ENCODE results near the gene HEATR9. TPM values are rescaled to one million over a fixed set of nuclear protein-coding genes. Genes with fewer than 3 reads are reported as not detected.

The HEATR9 gene
- total RNA-seq, 1 experiment from 2014 or later: not detected

DNA sequence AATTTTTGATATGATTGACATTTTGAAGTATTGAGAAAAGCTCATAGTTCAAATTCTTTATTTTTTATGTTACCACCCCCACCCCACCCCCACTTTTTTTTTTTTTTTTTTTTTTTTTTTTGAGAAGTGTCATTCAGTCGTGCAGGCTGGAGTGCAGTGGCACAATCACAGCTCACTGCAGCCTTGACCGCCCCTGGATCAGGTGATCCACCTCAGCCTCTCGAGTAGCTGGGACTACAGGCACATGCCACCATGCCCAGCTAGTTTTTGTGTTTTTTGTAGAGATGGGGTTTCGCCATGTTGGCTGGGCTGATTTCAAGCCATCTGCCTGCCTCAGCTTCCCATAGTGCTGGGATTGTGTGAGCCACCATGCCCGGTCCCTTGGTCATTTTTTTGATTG lies 52.0 kb downstream of the HEATR9 start:
- H3K27ac ChIP-seq: no peak overlapping the region
- H3K4me1 ChIP-seq: 0 out of 2 replicates have a peak, but pooled peaks cover under 1% of the 10 kb centered on the region
- no peaks in the 10 kb centered on the region for H3K27me3 ChIP-seq
- no peaks in the 10 kb centered on the region for H3K9me3 ChIP-seq (replicated peaks)
- no peak overlapping the region for H3K4me3 ChIP-seq
- DNase-seq: no peak
- peaks cover 69% of the 10 kb centered on the region for H3K36me3 ChIP-seq

- peaks cover 8% of the 10 kb centered on the region; the same call in 1 of the 2 replicates for H3K4me1 ChIP-seq
These were observed 56.2 kb downstream of the HEATR9 start for GRCh38 chr17:35812456-35812855.

DNA sequence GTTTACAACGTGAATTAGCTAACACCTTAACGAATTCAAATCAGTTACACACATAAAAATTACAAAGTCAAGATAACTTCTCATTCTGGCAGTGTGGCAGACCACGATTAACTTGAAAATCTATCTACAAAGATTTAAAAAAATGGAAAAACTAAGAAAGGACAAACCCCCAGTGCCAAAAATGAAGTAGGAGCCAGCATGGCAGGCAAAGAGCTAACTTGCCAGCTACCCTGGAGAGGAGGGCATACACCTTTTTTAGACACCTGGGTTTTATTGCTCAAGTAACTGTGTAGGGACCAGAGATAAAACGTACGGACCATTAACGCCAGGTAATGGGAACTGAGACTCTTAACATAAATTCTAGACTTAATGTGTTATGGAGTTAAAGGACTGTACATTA lies 56.9 kb downstream of the HEATR9 start:
- H3K27ac ChIP-seq: no peak overlapping the region
- no peaks in the 10 kb centered on the region for H3K27me3 ChIP-seq
- peaks cover 34% of the 10 kb centered on the region for H3K36me3 ChIP-seq
- H3K9me3 ChIP-seq (replicated peaks): no peaks in the 10 kb centered on the region
- no peak overlapping the region for H3K4me3 ChIP-seq
- DNase-seq: no peak
- H3K4me1 ChIP-seq: peaks cover 8% of the 10 kb centered on the region; the same call in 1 of the 2 replicates

More at GRCh38 chr17:35812456-35812855, 56.2 kb downstream of the HEATR9 start:
- no peak for DNase-seq
- peaks cover 38% of the 10 kb centered on the region for H3K36me3 ChIP-seq
- no peaks in the 10 kb centered on the region for H3K27me3 ChIP-seq
- no peak overlapping the region for H3K4me3 ChIP-seq
- H3K27ac ChIP-seq: no peak overlapping the region
- H3K9me3 ChIP-seq (replicated peaks): no peaks in the 10 kb centered on the region

GRCh38 chr17:35809855-35810461 lies 58.7 kb downstream of the HEATR9 start:
- Histone ChIP-seq H3K4me1 (peaks cover 8% of the 10 kb centered on the region; the same call in 1 of the 2 replicates), H3K9me3 (replicated peaks) (no peaks in the 10 kb centered on the region), H3K27me3 (no peaks in the 10 kb centered on the region), H3K27ac (peak overlapping the region; percentile 94), H3K36me3 (peaks cover 22% of the 10 kb centered on the region), H3K4me3 (peak overlapping the region; percentile 99)
- no peak for DNase-seq

DNA sequence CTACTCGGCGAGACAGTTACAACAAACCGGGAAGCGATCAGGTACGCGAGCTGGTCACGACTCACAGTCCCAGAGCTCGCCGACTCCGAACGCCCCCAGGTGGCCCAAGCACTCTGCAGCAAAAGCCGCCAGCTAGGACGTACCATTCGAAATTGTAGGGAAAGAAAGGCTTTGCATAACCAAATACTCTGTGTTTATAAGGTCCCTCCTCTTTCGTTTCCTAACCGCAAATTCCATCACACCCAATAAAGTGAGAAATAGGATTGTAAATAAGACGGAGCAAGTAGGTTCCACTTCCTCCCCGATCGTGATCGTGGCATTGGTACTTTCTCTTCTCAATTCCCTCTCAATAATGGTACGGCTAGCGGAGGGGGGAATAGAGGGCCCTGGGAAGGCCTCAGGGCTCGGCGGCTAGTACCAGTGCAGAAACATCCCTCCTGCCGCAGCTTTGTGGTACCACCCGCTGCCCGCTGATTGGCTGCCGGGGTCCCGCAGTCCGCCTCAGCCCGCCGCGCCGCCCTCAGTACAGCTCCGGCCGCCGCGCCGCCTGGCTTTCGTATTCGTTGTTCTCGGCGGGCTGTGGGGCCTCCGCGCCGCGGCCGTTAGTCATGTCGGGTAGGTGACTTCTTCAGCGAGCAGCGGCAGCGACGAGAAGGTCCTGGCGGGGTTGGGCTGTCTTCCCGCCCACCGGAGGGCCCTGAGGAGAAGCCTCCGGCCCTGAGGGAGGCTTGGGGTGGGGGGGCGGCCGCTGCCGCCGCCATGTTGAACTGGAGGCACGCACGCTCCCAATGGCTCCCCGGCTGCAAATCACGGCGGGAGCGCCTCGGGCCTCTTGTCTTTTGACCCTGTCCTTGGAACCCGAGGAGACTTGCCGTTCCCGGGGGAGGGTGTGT lies 59.5 kb downstream of the HEATR9 start, which contains the start of gene TAF15:
TSS of gene TAF15 (plus strand) at position 523 of the 893 bp plus-strand sequence. CDS start at position 609, 86 bp downstream.
- no peaks in the 10 kb centered on the region for H3K9me3 ChIP-seq (replicated peaks)
- peak within 1 kb of the TSS; percentile 99 for H3K4me3 ChIP-seq
- H3K4me1 ChIP-seq: peaks cover 8% of the 10 kb centered on the region; the same call in 1 of the 2 replicates
- H3K27me3 ChIP-seq: no peaks in the 10 kb centered on the region
- H3K27ac ChIP-seq: peak within 1 kb of the TSS; percentile 94
- peaks cover 22% of the 10 kb centered on the region for H3K36me3 ChIP-seq
- DNase-seq: peak; percentile 99

DNA sequence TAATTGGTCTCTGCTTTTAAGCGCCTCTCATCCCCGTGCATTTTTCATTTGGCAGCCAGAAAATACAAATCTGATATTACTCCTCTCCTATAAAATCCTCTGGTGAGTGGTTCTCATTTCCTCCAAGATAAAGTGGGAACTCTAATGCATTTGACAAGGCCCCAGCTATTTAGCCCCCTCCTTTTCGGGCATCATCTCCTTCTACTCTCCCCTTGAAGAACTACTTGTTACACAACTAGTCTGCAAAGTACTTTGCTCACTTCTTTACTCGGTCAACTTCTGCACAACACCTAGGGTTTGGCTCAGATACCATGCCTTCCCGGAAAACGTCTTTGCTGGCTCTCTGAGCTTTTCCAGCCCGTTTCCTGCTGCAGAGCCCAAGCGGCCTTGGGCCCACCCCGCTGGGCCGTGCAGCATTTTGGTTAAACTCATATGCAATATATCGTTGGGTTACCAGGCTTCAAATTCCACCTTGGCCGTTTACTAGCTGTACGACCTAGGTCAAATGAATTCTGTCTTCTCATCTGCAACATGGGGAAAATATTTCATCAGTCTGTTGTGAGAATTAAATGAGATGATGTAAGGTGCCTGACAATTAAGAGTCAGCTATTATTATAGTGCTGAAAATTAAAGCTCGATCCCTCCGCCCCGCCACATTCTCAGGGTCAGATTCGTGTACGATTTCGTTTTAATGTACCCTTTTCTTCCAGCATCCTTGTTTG lies 60.3 kb downstream of the HEATR9 start:
- no peak for DNase-seq

GRCh38 chr17:35807371-35808144 lies 61.1 kb downstream of the HEATR9 start:
- peaks cover 14% of the 10 kb centered on the region for H3K36me3 ChIP-seq
- H3K27me3 ChIP-seq: no peaks in the 10 kb centered on the region
- no peak for DNase-seq
- peaks cover 8% of the 10 kb centered on the region; the same call in 1 of the 2 replicates for H3K4me1 ChIP-seq
- no peak overlapping the region for H3K27ac ChIP-seq
- H3K4me3 ChIP-seq: no peak overlapping the region
- H3K9me3 ChIP-seq (replicated peaks): no peaks in the 10 kb centered on the region

More for the DNA sequence above, 60.3 kb downstream of the HEATR9 start:
- Histone ChIP-seq H3K9me3 (replicated peaks) (no peaks in the 10 kb centered on the region), H3K4me1 (peaks cover 8% of the 10 kb centered on the region; the same call in 1 of the 2 replicates), H3K4me3 (peak overlapping the region; percentile 99), H3K27me3 (no peaks in the 10 kb centered on the region), H3K27ac (peak overlapping the region; percentile 94), H3K36me3 (peaks cover 17% of the 10 kb centered on the region)

Other genes starting within 250 kb of the HEATR9 start
- 28.3 and 29.2 TPM in 2 replicates for gene RASL10B, start 137.3 kb downstream of the HEATR9 start, total RNA-seq (2014; rRNA removed; shearing (Covaris generic))
- not detected in 2 replicates for gene GAS2L2, start 115.7 kb downstream of the HEATR9 start, total RNA-seq (2014; rRNA removed; shearing (Covaris generic))
- not detected in 2 replicates for gene C17orf50, start 108.0 kb downstream of the HEATR9 start, total RNA-seq (2014; rRNA removed; shearing (Covaris generic))
- not detected in 2 replicates for gene MMP28, start 73.2 kb downstream of the HEATR9 start, total RNA-seq (2014; rRNA removed; shearing (Covaris generic))
- gene TAF15, start 59.4 kb downstream of the HEATR9 start, total RNA-seq (2014; rRNA removed; shearing (Covaris generic)): 43.9 and 60.6 TPM in 2 replicates
- not detected in 2 replicates for gene CCL5, start 11.5 kb upstream of the HEATR9 start, total RNA-seq (2014; rRNA removed; shearing (Covaris generic))
- not detected in 2 replicates for gene RDM1, start 61.9 kb upstream of the HEATR9 start, total RNA-seq (2014; rRNA removed; shearing (Covaris generic))
- gene LYZL6, start 74.8 kb upstream of the HEATR9 start, total RNA-seq (2014; rRNA removed; shearing (Covaris generic)): not detected in 2 replicates
- not detected in 2 replicates for gene CCL16, start 112.6 kb upstream of the HEATR9 start, total RNA-seq (2014; rRNA removed; shearing (Covaris generic))
- gene CCL14, start 117.8 kb upstream of the HEATR9 start, total RNA-seq (2014; rRNA removed; shearing (Covaris generic)): not detected in 2 replicates
- gene CCL15, start 132.7 kb upstream of the HEATR9 start, total RNA-seq (2014; rRNA removed; shearing (Covaris generic)): not detected in 2 replicates
- not detected in 2 replicates for gene CCL23, start 149.1 kb upstream of the HEATR9 start, total RNA-seq (2014; rRNA removed; shearing (Covaris generic))
- gene CCL18, start 195.4 kb upstream of the HEATR9 start, total RNA-seq (2014; rRNA removed; shearing (Covaris generic)): not detected in 2 replicates
- gene CCL3, start 221.3 kb upstream of the HEATR9 start, total RNA-seq (2014; rRNA removed; shearing (Covaris generic)): not detected in 2 replicates
- gene CCL4, start 234.9 kb upstream of the HEATR9 start, total RNA-seq (2014; rRNA removed; shearing (Covaris generic)): not detected in 2 replicates